Femur (tissue), 1 donor: Measurements from ENCODE around the gene PRG3.

Experiments used
- DNase-seq: peaks from one replicate; pipeline ENCODE4 v3.0.0-alpha.2; 2017

The PRG3 gene

DNA sequence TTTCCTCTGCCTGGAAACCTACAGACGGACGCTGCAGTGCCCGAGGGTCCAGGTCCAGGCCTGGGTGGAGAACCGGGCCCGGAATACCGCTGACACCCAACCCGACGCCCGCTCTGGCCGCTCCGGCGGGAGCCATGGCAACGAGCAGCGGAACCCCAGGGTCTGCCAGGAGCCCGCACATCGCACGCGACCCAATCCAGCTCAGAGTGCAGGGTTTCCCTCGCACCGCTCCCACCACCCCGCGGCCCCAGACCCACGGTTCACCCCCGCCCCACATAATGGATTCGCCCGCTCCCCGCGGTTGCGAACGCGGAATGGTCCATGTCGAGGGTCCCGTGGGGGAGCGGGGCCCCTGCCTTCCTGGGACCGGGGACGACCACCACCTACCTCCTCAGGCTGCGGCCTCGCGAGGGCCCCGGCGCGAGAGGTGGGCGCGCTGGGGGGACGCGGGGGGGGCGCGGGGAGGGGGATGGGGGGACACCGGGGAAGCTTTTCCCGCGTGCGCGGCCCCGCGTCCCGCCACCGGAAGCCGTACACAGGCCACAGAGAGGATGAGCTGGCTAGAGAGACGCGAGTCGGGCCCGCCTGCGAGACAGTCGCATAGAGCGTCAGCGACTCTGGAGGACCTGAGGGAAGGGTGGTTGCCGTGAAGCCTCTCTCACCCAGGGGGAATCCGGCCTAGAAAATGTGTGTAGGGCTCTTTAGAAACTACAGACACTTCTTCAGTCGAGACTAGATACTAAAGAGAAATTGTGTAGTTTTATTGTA lies 45.4 kb downstream of the PRG3 start, which contains the start of gene SSRP1:
TSS of gene SSRP1 (minus strand) at position 550 of the 768 bp plus-strand sequence. CDS start 771 bp downstream, outside the sequence.
- peak; percentile 92 for DNase-seq

- DNase-seq = no peak
These were observed 46.0 kb downstream of the PRG3 start for GRCh38 chr11:57335023-57335342.

- DNase-seq = no peak
These were observed 48.1 kb downstream of the PRG3 start for GRCh38 chr11:57332694-57333440.

DNA sequence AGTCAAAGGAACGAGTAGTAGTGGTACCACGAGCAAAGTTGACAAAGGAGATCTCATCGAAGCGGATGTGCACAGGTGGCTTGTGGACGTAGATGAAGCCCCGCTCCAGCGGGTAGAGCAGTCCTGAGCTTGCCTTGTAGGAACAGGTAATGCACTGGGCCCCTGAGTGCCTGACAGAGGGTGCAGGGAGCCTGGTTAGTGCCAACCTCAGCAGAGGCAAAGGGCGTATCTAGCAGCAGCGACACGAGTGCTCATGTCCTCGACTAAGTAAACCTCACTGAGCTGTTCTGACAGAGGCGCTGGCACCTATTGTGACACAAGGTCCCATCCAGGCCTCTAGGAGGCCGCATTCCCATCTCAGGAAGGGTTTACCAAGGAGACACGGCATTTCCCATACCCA lies 49.2 kb downstream of the PRG3 start:
- DNase-seq = no peak

GRCh38 chr11:57330029-57330428 lies 50.9 kb downstream of the PRG3 start:
- no peak for DNase-seq

GRCh38 chr11:57327721-57328120 lies 53.2 kb downstream of the PRG3 start:
- DNase-seq = no peak
